Measurements from ENCODE around the gene SKAP2.
A peak's percentile ranks its signal among the peaks of the same experiment; 100 is the strongest.

The SKAP2 gene

GRCh38 chr7:26704036-26704435 lies 160.4 kb downstream of the SKAP2 start:
- TF ChIP-seq PRDM6 (tag by site-specific recombination; IDR thresholded peaks at IDR 0.05) (0 out of 2 replicates have a peak, but pooled peaks have one; percentile 15), ZBTB10 (tag by site-specific recombination; IDR thresholded peaks at IDR 0.05) (no peak)
- H3K27ac ChIP-seq (ENCODE audit: extremely low read depth, low read depth, low read length), result no peak overlapping the region
- no peak overlapping the region for H3K4me3 ChIP-seq (ENCODE audit: low read depth, low read length)
- ChIA-PET CTCF (interaction anchor here (0.7 to 1.1 kb wide), 2 partner anchors 22 to 625 kb away, joined by 3 read pairs; no protein-coding TSS in a partner anchor), POLR2A (no interaction called here)
- H3K9me3 ChIP-seq (ENCODE audit: control insufficient read depth, insufficient read depth, low read depth, low read length), result no peaks in the 10 kb centered on the region
- no peaks in the 10 kb centered on the region for H3K36me3 ChIP-seq (ENCODE audit: control insufficient read depth in 2 of 2, insufficient read depth in 1 of 2, low read length in 2 of 2)
- peaks cover 9% of the 10 kb centered on the region for H3K4me1 ChIP-seq (ENCODE audit: control insufficient read depth, insufficient read depth, low read length)

- ChIA-PET CTCF (interaction anchor here (0.6 to 1.0 kb wide), 2 partner anchors 10 to 29 kb away, joined by 3 read pairs; no protein-coding TSS in a partner anchor), POLR2A (no interaction called here)
- no peak overlapping the region for H3K27ac ChIP-seq (ENCODE audit: extremely low read depth, low read depth, low read length)
- no peak overlapping the region for H3K4me3 ChIP-seq (ENCODE audit: low read depth, low read length)
- no peaks in the 10 kb centered on the region for H3K36me3 ChIP-seq (ENCODE audit: control insufficient read depth in 2 of 2, insufficient read depth in 1 of 2, low read length in 2 of 2)
- peaks cover 17% of the 10 kb centered on the region for H3K4me1 ChIP-seq (ENCODE audit: control insufficient read depth, insufficient read depth, low read length)
- H3K9me3 ChIP-seq (ENCODE audit: control insufficient read depth, insufficient read depth, low read depth, low read length), result no peaks in the 10 kb centered on the region
- TF ChIP-seq OSR2 (tag by site-specific recombination; IDR thresholded peaks at IDR 0.05) (no peak), ZFP3 (tag by site-specific recombination; IDR thresholded peaks at IDR 0.05; ENCODE audit: low read depth) (no peak), ZNF311 (tag by site-specific recombination; IDR thresholded peaks at IDR 0.05; ENCODE audit: borderline replicate concordance) (no peak), ZSCAN30 (tag by site-specific recombination; IDR thresholded peaks at IDR 0.05) (no peak), ZNF37A (tag by site-specific recombination; IDR thresholded peaks at IDR 0.05) (no peak), ZSCAN4 (tag by site-specific recombination; IDR thresholded peaks at IDR 0.05) (no peak), SP2 (tag by site-specific recombination; IDR thresholded peaks at IDR 0.05) (no peak), ZNF830 (tag by site-specific recombination; IDR thresholded peaks at IDR 0.05; ENCODE audit: low read depth) (no peak), ZNF114 (tag by site-specific recombination; IDR thresholded peaks at IDR 0.05) (no peak), ZNF280D (tag by site-specific recombination; IDR thresholded peaks at IDR 0.05) (no peak), ZNF280C (tag by site-specific recombination; IDR thresholded peaks at IDR 0.05) (no peak), ZNF2 (tag by site-specific recombination; IDR thresholded peaks at IDR 0.05) (no peak), ZNF426 (tag by site-specific recombination; IDR thresholded peaks at IDR 0.05) (no peak), KLF16 (tag by site-specific recombination; IDR thresholded peaks at IDR 0.05) (no peak)
Measured at GRCh38 chr7:26700893-26701292, 163.5 kb downstream of the SKAP2 start.
